ENCODE measurements around the gene OSBPL8. TPM values are rescaled to one million over a fixed set of nuclear protein-coding genes. Genes with fewer than 3 reads are reported as not detected.

The OSBPL8 gene
- polyA plus RNA-seq, 3 donors = 61.0 to 70.1 (median 63.7) TPM

DNA sequence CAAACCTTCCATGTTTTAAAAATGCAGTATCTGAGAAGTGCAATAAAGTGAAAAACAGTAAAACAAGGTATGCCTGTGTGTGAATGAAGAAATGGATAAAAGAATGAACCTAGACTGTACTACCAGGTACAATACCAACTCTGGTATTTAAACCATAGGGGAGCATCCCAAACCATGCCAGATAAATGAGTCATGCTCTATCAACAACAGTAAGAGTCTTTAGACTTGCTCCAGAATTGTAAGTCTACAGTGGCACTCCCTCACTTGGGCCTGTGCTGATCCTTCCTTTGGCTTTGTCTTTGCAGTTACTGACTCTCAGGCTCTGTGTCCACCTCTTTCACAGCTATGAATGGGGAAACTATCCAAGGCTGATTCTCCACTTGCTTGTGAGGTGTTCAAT lies 249.5 kb downstream of the OSBPL8 start:
- no peak for DNase-seq

DNA sequence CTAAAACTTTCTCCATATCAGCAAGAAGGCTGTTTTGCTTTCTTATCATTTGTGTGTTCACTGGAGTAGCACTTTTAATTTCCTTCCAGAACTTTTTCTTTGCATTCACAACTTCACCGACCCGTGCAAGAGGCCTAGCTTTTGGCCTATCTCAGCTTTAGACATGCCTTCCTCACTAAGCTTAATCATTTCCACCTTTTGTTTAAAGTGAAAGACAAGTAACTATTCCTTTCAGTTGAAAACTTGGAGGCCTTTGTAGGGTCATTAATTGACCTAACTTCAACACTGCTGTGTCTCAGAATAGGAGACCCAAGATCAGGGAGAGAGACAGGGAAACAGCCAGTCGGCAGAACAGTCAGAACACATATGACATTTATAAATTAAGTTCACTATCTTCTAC lies 250.7 kb downstream of the OSBPL8 start:
- no peak for DNase-seq

DNA sequence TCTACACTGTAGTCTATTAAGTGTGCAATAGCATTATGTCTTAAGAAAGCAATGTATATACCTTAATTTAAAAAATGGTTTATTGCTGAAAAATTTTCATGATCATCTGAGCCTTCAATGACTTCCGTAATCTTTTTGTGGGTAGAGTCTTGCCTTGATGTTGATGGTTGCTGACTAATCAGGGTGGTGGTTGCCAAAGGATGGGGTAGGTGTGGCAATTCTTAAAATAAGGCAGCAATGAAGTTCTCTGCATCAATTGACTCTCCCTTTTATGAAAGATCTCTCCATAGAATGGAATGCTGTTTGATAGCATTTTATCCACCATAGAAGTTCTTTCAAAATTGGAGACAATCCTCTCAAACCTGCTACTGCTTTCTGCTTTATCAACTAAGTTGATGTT lies 252.5 kb downstream of the OSBPL8 start:
- DNase-seq = no peak

DNA sequence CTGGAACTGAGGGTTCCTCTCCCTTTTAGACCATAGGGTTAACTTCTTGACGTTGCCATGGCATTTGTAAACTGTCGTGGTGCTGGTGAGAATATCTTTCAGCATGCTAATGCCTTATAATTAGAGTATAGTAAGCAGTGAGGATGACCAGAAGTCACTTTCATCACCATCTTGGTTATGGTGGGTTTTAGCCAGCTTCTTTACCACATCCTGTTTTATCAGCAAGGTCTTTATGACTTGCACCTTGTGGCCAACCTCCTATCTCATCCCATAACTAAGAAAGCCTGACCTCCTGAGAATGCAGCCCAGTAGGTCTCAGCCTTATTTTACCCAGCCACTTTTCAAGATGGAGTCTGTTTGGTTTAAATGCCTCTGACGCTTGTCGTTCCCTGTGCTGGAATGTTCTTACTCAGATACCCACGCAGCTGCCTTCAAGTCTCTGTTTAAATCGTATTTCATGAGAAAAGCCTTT lies 255.5 kb downstream of the OSBPL8 start:
- DNase-seq = no peak

DNA sequence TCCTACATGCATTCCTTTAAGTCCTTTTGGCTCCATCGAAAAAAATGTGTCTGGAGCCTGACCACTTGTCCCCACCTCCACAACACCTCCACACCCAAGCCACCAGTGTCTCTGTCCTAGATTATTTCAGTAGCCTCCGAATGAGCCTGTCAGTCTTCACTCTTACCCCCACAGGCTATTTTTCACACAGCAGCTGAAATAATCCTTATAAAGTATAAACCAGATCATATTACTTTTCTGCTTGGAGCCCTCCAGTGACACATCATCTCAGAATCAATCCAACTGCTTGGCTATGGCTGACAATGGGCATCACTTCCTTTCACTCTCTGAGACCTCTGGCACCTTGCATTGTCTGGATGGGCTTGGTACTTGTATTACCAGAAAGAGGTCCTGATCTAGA lies 256.2 kb downstream of the OSBPL8 start:
- DNase-seq = no peak

Other genes with a start within 250 kb of the OSBPL8 start
- gene BBS10, start 211.4 kb downstream of the OSBPL8 start, polyA plus RNA-seq (ENCODE audit: insufficient read length in 3 of 3) = 10 to 100 TPM; 27.9 to 30.1 (median 29.2) TPM
- 10 to 100 TPM; 50.6 to 81.8 (median 77.8) TPM for gene ZDHHC17, start 204.3 kb upstream of the OSBPL8 start, polyA plus RNA-seq (ENCODE audit: insufficient read length in 3 of 3)

All from renal pelvis (tissue), 4 donors.